Measurements from ENCODE around the gene CEP131. TPM values are rescaled to one million over a fixed set of nuclear protein-coding genes. Genes with fewer than 3 reads are reported as not detected.

CEP131 gene
- total RNA-seq, 1 donor from 2014 or later = 8.5 TPM

GRCh38 chr17:81251709-81252301 lies 29.0 kb upstream of the CEP131 start:
- DNase-seq = no peak

DNA sequence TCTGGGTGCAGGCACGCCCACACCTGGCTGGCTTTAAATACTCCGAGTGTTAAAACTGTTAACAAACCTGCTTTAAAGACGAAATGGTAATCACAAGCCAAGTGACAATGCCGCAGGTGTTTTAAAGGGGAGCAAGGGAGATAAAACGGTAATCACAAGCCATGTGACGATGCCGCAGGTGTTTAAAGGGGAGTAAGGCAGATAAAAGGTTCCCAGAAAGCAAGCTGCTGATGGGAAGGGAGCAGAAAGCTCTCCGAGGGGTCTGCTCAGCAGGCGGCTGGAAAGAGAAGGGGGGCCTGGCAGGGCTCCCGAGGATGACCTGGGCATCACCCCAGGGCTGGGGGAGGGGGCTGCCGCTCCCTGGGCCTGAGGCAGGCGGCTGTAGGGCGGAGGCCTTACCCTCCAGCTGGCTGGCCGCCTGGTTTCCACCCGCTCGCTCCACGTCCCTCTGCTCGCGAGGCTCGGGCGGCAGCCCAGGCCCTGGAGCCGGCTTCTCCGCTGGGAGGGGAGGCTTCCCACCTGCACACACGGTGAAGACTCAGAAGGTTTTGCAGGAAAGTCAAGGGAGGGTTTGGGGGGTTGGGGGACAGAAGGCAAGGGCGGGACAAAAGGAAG lies 28.4 kb upstream of the CEP131 start:
- no peak for DNase-seq

GRCh38 chr17:81250286-81251093 lies 27.7 kb upstream of the CEP131 start:
- no peak for DNase-seq

GRCh38 chr17:81249223-81250040 lies 26.7 kb upstream of the CEP131 start:
- no peak for DNase-seq

DNA sequence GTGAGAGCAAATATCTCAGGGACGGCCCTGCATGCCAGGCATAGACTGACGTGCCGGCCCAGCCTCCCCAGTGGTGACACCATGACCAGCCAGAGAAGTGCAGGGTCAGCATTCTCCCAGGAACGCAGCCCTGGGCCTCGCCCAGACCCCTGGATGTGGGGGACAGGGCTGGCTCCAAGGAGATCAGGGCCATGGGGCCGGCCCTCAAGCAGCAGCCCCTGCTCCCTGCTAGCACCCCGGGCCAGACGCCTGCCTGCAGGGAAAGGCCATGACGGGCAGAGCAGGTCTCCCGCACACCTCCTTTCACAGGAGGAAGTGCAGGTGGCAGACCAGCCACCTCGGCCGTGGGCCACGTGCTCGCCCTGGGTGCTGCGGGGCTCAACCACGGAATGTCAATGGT lies 25.9 kb upstream of the CEP131 start:
- no peak for DNase-seq

GRCh38 chr17:81247339-81247990 lies 24.7 kb upstream of the CEP131 start:
- no peak for DNase-seq

GRCh38 chr17:81246679-81247338 lies 24.0 kb upstream of the CEP131 start:
- no peak for DNase-seq

DNA sequence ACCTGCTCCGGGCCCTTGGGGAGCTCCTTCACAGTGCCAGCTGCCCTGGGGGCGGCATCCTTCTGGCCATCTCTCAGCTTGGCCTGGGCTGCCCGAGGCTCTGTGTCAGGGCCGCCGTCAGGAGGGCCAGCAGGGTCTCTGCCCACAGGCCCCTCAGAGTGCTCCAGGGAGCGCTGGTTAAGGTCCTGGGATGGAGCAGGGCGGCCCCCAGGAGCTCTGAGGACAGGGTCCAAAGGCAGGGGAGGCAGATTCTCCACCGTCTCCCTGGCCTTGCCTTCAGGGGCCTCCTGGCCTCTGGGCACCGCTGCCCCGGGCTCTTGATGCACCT lies 23.5 kb upstream of the CEP131 start:
- DNase-seq = no peak

- DNase-seq = no peak
Observed at GRCh38 chr17:81245665-81246342, 23.0 kb upstream of the CEP131 start.

GRCh38 chr17:81245024-81245664 lies 22.4 kb upstream of the CEP131 start:
- DNase-seq = no peak

GRCh38 chr17:81244358-81245023 lies 21.7 kb upstream of the CEP131 start:
- no peak for DNase-seq

- DNase-seq = no peak
Observed at GRCh38 chr17:81243333-81243664, 20.5 kb upstream of the CEP131 start.

DNA sequence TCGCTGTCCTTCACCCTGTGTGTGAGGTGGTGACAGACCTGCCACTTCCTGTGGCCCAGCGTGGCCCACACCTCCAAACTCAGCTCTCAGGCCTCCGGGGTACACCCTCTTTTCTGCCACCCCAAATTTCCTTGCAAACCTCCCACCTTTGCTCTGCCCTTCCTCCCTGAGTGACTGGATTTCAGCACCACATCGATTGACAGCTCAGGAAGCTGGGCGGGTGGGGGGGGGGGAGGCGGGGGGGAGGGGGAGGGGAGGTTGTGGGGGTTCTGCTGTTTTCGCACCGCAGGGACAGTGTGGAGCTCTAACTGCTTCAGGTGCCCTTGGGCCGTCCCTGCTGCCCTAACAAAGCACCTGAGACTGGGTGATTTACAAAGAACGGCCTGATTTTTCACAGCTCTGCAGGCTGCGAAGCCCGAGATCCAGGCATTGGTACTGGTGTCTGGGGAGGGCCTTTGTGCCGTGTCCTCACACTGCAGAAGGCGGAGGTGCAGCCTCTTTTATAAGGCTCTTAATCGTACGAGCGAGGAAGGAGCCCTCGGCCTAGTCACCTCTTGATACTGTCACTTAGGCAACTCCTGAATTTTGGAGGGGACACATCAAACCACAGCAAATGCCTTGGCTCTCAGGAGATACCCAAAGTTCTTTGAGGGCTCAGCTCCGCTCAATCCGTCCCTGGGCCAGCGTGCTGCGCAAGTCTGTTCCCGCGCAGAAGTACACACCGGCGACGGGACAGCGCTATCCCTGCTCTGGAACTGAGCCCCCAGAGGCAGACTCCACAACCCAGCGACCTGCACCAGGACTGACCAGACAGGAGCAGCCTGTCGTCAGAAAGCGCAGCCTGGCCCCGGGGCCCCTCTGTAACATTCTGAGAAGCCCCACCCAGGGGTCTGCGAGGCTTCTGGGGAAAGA lies 19.9 kb upstream of the CEP131 start:
- DNase-seq = no peak

DNA sequence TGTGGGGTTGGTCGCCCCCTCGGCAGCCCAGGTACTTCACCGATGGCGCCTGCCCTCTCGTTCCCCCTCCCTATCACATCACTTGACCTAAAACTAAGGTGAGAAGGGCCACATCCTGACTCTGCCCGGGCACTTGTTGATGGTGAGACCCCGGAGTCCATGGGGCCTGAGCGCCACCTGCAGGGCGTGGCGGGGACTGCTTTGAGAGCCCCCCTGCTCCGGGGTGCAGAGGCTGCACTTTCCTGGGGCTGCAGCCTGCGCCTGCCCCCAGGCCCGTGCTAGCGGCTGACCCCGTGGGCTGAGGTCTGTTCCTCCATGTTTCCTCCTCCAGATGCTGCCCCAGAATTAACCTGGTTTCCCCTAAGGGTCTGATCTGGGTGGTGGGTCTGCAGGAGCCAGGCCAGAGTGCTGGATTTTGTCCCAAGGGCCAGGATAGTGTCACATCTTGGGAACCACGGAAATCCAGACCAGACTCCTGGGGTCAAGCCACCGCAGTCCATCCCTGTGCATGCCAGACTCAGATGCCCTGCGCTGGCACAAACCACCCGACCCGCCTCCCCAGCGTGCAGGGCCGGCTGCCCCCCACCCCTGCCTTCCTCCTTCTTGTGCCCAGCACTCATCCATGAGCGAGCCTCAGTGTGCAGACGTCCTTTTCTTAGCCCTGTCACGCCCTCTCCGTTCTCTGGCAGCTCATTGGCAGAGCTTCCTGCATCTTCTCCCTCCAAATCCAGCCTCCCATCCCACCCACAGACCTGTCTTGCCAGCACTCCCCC lies 19.1 kb upstream of the CEP131 start:
- peak; percentile 39 for DNase-seq

DNA sequence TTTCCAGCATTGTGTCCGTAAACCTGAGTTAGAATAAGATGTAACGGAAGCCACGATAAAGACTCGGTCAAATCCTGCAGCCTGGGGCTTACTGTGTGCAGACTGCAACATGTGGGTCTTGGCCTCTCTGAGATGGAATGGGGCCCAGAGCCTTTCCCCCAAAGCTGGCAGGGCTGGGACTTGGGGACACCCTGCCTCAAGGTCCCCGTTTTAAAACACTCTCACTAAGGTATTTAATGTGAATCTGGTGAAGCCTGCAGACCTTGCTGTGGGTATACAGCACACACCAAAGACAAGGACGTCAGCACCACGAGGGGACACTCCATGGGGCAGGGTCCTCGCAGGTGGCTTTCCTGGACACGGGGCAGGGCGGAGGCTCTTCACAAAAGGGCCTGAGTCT lies 18.4 kb upstream of the CEP131 start:
- DNase-seq = no peak

GRCh38 chr17:81240761-81241160 lies 18.0 kb upstream of the CEP131 start:
- DNase-seq = no peak

DNA sequence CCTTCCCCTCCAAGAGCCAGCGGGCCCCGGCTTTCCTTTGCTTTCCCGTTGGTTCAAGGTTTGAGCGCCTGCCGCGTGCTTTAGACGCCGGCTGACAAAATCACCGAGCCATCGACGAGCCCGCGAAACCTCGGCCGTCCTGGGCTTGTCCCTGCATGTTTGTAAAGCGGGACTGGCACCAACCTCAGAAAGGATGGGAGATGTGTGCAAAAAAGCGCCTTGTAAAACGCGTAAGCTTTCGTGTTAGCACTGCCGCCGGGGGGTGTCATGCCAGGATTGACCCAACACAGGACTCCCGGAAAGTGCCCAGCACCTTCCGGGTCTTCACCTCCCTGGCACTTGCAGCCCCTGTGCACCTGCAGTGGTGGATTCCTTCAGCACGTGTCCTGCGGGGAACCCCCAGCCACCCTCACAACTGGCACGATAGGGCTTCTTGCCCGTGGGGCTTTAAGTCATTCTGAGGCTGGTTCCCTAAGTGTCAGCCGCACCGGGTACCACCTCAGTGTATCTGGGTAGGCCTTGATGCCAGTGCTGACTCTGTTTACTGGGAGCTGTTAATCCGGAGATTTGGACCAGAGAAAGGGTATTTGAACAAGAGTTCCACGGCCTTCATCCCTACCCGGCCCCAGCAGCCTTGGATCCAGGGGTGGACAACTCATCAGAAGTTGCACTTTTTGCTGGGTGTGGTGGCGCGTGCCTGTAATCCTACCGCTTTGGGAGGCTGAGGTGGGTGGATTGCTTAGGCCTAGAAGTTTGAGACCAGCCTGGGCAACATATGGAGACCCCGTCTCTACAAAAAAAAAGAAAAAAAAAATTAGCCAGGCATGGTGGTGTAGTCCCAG lies 17.2 kb upstream of the CEP131 start:
- no peak for DNase-seq

All from skin of body (tissue), 2 donors.